ENCODE measurements around the gene KRTAP4-2.

DNA sequence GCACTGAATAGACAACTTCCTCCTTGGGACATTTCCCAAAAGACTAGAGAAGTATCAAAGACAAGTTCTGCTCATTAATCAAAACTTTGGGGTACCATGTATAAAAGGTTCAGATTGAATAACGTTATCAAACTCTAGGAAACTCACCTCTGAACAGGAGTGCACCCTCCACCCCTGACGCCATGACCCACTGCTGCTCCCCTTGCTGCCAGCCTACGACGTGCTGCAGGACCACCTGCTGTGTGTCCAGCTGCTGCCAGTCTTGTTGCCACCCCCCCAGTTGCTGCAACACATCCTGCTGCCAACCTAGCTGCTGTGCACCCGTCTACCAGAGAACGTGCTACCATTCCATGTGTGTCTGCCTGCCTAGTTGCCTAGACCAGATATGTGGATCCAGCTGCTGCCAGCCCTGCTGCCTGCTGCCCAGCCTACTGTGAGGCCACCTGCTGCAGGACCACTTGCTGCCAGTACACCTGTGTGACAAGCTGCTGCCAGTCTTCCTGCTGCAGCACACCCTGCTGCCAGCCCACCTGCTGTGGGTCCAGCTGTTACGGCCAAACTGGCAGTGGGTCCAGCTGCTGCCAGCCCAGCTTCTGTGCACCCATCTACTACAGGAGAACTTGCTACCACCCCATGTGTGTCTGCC, 34.6 kb upstream of the KRTAP4-2 start:
- TF ChIP-seq, protein P1, sequence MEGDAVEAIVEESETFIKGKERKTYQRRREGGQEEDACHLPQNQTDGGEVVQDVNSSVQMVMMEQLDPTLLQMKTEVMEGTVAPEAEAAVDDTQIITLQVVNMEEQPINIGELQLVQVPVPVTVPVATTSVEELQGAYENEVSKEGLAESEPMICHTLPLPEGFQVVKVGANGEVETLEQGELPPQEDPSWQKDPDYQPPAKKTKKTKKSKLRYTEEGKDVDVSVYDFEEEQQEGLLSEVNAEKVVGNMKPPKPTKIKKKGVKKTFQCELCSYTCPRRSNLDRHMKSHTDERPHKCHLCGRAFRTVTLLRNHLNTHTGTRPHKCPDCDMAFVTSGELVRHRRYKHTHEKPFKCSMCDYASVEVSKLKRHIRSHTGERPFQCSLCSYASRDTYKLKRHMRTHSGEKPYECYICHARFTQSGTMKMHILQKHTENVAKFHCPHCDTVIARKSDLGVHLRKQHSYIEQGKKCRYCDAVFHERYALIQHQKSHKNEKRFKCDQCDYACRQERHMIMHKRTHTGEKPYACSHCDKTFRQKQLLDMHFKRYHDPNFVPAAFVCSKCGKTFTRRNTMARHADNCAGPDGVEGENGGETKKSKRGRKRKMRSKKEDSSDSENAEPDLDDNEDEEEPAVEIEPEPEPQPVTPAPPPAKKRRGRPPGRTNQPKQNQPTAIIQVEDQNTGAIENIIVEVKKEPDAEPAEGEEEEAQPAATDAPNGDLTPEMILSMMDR (IDR thresholded peaks at IDR 0.05) = no peak
- TF ChIP-seq POLR2AphosphoS5 (IDR thresholded peaks at IDR 0.05; ENCODE audit: insufficient read depth in 1 of 2, low read depth in 1 of 2) (no peak), POLR2A (IDR thresholded peaks at IDR 0.05) (no peak)
